Adrenal gland (tissue), 5 donors: ENCODE results near the gene SMPD3.

Experiments
- CTCF ChIP-seq, 6 experiments: fragments of 450-650 bp in 4 of 6; fragments of 200-600 bp in 2 of 6; sonication (generic) in 1 of 6; IDR thresholded peaks; 1 replicate in 5 of 6; 2 replicates in 1 of 6; pipeline versions ENCODE4 v1.5.1 to v1.8.0; 2016 to 2021; ENCODE audit warnings: antibody characterized with exemption in 6 of 6, mild to moderate bottlenecking in 2 of 6, moderate library complexity in 1 of 6
- POLR2A ChIP-seq, 2 donors: fragments of 450-650 bp; IDR thresholded peaks; one replicate each; pipeline ENCODE4 v1.6.1; 2017; ENCODE audit warnings: antibody characterized with exemption in 2 of 2, mild to moderate bottlenecking in 2 of 2, moderate library complexity in 1 of 2
- donor health status: DM: no; HTN: no; CAD: no.

GRCh38 chr16:68487669-68488068, 39.4 kb upstream of the SMPD3 start:
- TF ChIP-seq CTCF (IDR thresholded peaks at IDR 0.05) (no peak), POLR2A (IDR thresholded peaks at IDR 0.05) (no peak)
